GM21367 (cell line): ENCODE results near the gene PRKN.

Experiments used
- ATAC-seq: cut with Tn5 transposase; IDR thresholded peaks from one replicate; pipeline ENCODE4 v1.9.1; 2021; ENCODE audit not compliant: unreplicated experiment

Gene PRKN

DNA sequence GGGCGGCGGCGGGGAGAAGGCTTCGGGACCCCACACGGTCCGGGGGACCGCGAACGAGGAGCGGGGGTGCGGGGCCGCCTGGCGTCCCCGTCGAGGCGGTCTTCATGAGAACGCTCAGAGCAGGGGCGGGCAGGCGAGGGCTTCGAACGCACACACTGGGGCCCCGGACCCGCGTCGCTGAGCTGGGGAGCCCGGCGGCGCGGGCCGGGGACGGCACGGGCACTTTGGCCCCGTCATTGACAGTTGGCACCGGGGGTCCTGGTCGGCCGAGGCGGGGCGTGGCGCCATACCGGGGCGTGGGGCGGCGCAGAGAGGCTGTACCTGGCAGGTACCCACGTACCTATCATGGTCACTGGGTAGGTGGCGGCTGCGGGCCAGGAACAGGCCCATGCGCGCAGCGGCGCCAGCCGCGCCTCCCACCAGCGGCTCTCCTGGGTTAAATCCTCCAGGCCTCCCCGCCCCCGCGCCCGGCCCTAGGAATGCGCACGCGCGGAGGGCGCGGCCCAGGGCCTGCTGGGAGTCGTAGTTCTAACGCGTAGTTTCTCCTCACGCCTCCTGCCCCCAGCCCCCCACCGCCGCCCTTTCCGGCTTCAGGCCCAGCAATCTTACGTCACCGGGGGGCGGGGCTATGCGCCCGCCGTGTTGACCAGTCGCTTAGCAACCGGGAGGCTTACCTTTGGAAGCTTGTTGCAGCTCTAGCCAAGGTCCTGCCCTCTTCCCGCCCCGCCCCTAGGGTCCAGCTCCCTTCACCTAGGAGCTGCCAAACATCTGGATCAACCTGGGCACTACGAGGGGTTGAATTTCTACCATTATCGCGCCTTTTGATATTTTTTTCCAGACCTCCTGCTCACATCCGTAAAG, at the start of gene PRKN, which contains the start of gene PACRG:
Gene PRKN, minus strand, starts transcription at position 445 of the 861 bp plus-strand sequence.
Gene PACRG, plus strand, starts transcription at position 653 of the 861 bp plus-strand sequence.
- peak; percentile 97 for ATAC-seq

DNA sequence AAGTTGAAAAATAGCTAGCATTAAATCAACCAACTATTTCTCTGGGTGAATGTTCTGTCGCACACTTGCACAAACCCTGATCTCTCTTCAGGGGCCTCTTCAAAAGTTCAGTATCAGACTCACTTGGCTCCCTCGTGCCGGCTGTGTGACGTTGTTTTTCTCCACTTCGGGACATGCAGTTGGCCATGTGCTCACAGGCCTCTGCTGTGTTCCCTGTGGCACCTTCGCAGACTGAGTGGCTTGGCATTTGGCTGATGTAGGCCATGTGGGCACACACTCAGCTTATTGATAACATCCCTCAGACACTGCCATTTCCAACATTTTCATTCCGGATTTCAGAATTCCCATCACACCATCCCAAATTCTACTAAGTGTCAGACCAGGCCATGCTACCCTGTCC, 49.5 kb upstream of the PRKN start:
- ATAC-seq: no peak

DNA sequence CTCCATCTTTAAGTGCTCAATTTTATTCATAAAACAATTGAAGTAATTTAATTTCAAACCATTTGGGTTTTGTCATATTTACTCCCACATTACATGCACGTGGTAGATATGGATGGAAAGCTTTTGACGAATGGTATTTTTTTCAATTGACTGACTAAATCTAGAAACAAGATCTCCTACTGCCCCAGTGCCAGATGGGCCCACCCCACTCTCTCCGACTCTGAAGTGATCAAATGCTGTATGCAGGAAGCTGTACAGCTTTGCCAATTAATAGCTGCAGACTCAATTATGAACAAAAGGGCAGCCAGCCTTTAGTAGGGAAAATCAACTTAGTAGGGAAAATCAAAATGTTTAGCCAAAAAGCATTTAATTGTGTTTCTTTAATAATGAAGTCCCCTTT, 46.4 kb upstream of the PRKN start:
- ATAC-seq: no peak

DNA sequence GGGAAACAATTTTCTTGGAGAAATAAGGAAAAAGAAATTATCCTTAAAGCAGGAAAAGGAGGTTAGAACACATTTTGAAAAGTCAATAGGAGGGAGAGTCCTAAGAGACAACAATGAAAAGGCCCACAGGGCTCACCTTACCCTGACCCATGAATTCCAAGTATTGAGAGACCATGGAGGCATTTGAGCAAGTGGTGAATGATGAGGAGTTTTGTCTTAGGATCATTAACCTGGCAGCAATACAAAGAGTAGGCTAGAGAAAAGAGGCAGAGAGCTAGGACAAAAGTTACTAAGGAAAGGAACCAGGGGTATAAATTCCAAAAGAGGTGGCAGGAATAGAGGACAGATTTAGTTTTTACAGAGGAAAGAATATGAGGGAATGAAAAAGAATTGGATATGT, 44.9 kb upstream of the PRKN start:
- ATAC-seq: no peak

DNA sequence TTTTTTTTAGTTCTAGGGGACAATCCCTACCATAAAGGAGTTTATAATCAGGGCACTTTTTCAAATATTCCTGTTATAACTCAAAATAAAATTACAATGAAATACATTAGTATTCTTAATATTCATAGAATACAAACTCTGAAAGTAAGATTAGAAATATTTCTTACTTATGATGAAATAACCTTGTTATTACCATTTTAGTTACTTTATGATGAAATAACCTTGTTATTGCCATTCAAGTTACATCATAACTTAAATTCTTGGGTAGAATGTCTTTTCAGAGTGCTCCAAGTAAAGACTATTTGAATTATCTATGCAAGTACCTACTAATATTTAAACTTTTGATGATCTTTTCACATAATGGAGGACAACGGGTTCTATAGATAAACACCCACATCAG, 43.4 kb upstream of the PRKN start:
- no peak for ATAC-seq

DNA sequence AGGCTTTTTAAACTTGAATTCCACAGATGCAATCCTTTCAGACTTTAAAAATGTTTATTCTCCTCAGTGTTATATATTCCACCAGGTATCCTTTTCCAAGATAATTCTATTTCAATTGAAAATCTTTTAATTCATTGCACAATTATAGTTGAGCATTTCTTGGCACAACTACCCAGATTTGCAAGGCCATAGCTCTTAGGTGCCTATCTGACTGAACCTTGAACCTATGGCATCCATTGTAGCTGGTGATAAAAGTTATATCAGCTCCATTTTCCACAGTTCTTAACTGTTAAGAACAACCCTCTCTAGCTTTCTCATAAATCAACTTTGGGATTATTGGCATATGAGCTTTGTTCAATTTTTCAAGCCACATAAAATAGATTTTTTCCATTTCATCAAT, 42.6 kb upstream of the PRKN start:
- no peak for ATAC-seq

DNA sequence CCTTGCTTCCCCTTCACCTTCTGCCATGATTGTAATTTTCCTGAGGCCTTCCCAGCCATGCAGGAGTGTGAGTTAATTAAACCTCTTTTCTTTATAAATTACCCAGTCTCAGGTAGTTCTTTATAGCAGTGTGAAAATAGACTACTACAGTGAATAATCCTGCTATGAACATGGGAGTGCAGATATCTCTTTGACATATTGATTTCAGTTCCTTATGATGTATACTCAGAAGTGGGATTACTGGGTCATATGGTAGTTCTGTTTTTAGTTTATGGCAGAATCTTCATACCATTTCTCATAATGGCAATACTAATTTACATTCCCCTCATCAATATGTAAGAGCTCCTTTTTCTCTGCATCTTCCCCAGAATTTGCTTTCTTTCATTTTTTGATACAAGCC, 26.2 kb upstream of the PRKN start:
- ATAC-seq: no peak

DNA sequence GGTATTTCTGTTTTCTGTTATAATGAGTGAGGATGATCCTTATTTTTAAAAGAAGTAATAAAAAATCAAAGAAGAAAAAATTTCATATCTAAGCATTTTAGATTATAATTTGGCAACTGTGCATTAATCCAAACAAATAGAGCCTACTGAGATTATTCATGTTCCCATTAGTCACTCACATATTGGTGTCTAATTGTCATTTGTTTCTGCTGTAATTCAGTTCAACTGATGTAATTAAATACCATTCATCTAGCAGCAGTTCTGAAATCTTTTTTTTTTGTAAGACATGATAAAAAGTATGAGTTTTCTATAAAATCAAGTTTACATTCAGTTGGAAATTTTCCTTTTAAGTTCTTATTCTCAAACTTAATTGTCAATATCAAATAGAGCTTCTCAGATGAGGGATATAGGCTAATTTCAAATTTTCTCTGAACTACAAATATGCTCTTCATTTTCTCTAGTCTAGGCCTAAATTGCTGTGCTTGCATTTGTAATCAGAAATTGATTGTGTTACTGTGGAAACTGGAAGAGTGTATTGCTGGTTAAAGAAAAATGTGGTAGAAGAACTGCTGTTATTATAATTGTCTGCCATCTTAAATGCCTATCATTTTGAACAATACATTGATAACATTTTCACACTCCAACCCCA, 23.8 kb upstream of the PRKN start:
- no peak for ATAC-seq

DNA sequence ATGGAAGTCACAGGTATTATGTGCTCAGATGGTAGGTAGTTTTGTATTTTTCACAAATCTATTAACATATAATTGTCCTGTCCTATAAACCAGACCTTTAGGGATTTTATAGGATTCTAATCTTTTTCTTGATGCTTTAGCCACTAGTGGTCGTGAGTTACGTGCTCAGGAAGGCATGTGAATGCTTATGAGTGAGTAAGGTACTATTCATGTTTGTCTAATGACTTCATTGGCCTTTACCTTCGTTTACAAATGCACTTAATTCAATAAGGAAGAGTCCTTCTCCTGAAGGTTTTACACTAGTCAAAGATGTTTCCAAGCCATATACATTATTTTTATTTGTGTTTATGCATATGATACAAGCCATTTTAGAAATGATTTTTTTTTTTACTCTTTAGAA, 23.2 kb upstream of the PRKN start:
- ATAC-seq: no peak

DNA sequence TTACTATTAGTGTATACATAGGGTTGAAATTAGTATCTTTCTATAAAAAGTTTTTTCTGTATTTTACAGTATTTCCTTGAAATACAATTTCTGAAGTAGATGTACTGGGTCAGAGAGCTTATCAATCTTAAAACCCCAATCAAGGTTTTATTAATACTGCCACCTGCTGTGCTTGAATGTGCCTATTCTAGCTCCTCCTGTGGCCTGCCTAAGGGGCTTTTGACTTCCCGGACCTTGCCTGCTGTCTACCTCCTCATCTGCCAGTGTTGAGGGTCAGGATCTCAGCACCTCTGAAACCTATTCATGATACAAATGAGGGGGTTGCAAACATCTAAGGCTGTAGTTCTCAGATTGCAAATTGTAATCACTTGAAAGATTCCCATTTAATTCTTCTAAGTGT, 9.4 kb upstream of the PRKN start:
- no peak for ATAC-seq

DNA sequence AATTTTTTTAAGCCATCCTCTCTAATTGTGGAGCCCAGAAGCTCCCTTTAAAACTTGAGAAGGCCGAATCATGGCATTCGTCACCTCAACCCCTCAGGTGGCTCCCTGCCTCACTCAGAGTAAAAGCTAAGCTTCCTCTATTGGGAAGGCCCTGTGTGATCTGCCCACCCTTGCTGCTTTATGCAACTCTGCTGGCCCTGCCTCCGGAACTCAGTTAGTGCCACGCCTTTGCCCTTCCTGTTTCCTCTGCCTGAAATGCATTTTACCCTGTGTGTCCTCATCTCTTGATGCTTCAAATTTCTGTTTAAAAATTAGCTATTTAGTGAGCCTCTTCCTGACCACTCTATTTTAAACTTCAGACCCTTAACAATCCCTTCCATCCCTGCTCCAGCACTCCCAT, 5.9 kb upstream of the PRKN start:
- ATAC-seq: no peak

DNA sequence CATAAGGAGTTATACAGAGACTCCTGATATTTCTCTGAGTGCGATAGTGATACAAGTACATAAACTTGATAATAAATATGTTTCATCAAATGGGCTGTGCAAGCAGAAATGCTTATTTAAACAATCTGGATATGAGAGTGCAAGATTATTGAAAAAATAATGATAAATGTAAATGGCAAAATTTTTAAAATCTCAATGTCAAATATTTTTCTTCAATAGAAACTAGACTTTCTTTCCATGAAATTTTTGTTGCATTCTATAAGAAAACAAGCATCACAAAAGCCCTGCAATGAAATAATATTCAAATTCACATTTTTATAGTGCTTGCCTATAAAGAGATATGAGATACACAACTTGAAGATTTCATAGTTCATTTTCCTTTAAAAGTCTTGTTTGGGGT, 2.9 kb upstream of the PRKN start:
- no peak for ATAC-seq

DNA sequence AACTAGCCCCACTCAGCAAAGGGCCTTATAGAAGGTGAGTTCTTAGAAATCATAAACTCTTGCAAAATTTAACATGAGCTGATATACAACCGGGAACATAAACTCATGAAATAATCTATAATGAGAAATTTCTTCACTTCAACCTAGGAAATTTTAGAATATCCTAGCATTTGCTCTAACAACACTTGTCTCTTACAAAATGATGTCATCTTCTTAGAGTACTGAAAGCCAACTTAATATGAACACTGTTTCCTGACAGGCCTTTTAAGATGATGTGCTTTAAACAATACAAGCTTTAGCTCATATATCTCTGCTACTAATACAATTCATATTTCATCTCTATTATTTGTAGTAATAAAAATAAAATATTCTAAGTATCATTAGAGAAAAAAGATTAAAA, 1.1 kb upstream of the PRKN start:
- no peak for ATAC-seq

DNA sequence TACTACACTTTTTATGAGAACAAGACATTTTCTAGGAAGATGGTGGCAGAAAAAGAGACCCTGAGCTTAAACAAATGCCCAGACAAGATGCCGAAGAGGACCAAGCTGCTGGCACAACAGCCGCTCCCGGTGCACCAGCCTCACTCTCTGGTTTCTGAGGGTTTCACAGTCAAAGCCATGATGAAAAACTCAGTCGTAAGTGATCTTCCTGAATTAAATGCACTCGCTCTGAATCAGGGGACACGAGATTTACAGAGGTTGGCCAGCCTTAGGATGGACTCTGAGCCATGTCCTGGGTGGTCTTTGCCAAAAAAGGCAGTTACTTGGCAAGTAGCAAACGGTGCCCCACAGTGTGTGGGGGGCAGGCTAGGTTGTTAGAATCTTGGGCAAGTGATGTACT, 631 bp upstream of the PRKN start:
- no peak for ATAC-seq

DNA sequence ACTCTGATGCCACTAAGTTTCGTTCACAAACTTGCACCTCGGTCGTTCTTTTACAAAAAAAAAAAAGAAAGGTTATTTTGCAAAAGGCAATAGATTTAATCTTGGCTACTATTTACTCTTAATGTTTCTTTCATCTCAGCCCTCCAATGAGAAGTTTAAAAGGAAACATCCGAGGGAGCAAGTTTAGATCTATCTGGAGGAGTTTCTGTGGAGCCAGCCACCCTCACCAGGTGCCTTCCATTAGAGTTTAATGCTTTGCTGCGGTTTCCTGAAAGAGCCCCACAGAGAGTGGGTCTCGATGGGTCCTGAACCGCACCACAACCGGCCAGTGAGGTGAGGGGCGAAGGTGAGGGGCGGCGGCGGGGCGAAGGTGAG, 632 bp downstream of the PRKN start:
- no peak for ATAC-seq

DNA sequence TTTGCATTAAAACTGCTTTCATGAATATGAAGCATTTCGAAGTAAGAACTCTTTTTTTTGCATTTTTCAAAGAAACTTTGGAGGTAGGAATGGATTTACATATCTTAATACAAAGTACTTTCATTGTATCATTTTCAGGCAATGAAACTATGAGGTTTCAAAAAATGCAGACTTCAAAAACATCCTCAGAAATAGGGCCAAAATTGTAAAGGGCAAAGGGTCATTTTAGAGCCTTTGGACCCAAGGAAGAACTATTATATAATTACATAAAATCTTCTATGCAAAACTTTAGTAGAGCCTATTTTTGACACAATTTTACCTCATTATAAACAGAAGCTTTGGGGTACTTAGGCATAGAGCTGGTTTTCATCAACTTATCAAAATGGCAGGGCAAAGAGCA, 4.9 kb downstream of the PRKN start:
- no peak for ATAC-seq

DNA sequence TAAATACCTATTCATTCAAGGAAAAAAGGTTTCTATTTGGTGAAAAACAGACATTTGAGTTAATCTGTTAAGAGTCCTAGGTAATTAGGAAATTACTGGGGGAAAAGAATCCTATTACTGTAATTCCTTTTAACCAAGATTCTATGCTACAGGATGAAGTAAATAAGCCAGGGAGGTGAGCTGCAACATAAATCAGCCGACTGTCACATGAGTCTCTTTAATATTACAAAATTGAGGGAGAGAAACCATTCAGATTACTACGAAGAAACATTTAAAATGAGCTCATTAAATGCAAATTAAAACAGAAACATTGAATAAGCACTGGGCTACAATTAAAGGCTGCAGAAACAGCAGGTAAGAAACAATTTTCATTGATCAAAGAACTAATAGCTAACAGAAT, 5.3 kb downstream of the PRKN start:
- no peak for ATAC-seq

DNA sequence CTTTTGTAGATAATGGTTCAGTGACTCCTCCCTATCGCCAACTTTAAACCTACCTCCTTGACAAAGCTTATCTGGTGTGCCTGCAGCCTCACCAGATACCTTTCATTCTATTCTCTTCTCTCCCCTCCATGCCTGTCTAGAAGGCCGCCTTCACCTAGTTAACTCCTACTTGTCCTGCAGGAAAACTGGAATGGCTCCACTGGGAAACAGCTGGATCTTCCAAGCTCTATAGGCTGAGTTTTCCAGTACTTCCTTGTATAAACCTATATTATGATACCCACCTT, 6.2 kb downstream of the PRKN start:
- no peak for ATAC-seq

DNA sequence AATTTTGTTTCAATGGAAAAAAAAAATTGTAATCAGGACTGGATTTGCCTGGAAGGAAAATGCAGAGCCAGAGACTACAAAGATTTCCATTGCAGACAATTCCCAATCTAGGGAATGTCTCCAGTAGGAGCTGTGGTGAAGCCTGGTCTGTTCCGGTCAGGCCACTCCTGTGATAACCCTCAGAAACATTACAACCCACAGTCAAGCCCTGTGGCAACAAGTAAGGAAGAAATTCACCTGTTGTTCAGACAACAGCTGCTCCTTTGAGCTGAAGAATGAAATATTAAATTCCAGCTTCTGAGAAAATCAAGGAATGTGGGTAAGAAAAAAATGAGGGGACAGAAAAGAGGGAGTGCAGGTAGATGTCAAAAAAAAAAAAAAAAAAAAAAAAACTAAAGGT, 8.0 kb downstream of the PRKN start:
- no peak for ATAC-seq

DNA sequence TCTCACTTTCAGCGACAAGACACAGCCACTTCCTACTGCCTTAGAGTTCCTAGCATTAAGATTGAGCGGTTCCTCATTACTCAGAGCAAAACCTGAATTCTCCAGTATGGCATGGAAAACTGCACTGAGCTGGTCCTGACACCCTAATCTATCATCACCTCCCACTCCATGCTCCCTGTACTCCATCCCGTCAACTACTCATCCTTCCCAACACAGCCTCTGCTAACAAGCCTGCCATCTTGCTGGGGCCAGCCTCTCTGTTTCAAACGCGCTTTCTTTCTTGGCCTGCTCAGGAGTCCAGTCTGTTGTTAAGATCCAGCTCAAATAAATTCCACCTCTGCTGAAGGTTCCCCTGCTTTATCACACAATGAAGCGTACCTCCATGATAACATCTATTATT, 12.0 kb downstream of the PRKN start:
- no peak for ATAC-seq

DNA sequence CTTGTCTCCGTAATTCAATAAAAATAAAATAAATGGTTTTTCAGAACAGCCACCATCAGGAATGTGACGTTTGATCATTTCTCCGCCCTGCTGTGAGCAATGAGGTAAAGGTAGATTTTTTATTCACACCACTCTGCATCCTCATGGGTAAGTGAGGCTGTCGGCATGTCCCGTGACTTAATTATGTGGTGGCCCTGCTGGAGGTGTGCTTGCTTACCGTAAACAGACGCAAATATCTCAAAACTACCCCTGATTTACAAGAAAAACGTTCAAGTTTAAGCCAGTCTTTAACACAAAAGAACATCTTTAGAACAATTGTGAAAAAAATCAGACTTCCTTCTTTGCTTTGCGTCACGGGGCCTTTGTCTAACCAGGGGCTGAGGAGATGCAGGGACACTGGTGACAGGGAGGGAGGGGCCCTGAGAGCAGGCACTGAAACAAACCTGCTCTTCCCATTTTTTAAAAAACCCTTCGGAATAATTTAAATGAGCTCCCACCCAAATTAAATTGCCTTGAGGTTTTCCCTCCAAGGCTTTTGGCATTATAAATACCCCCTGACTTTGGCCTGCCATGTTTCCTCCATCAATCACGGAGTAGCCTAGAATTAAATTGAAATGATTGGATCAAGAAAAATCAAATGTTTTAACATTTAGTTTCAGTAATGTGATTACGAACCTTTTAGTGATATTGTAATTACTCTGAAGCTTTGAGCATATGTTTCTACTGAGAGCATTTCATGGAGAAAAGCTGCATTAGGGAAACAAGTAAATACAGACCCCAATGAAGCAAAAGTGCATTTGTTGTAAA, 13.4 kb downstream of the PRKN start:
- ATAC-seq: no peak

DNA sequence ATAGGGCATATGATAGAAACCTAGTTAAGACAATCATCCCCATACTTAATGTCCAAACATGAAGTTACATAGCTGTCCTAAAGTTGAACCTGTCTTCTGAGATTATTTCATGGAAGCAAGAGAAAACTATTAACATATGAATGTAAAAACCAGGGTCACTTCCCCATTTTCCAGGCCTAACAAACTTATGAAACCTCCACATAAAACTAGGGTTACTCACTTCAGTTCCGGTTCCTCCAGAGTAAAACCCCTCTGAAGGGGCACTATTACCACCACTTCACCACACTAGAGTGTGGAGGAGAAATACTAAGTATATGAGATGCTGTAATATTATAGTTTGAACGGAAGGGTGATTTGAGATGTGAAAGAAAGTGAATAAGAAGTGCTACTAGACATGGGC, 14.9 kb downstream of the PRKN start:
- ATAC-seq: no peak
